ENCODE data around the gene TRAF2. TPM values are rescaled to one million over a fixed set of nuclear protein-coding genes. Genes with fewer than 3 reads are reported as not detected.

TRAF2 gene
- total and polyA plus RNA-seq, 2 of the 13 experiments (the other 11 are each of a cell fraction or from before 2014, with no cell fraction given) = 12.4 to 13.6 TPM

GRCh38 chr9:136839229-136840139 is 46.8 kb upstream of the TRAF2 start:
- Histone ChIP-seq H3K27me3 (ENCODE audit: control insufficient read depth in 1 of 2, insufficient read depth in 2 of 2, low read length in 2 of 2) (no peaks in the 10 kb centered on the region), H3K4me3 (replicated peaks in 1 of 3; ENCODE audit: insufficient read depth in 1 of 3, low read depth in 2 of 3, low read length in 3 of 3) (no peak overlapping the region), H3K9ac (ENCODE audit: insufficient read depth, low read depth, low read length) (no peak overlapping the region), H3K79me2 (ENCODE audit: insufficient read depth, low read length) (no peaks in the 10 kb centered on the region), H2AFZ (ENCODE audit: low read length) (no peak overlapping the region), H3K4me1 (ENCODE audit: insufficient read depth, low read length) (peaks cover 41% of the 10 kb centered on the region), H3K9me3 (ENCODE audit: low read length) (no peaks in the 10 kb centered on the region), H3K4me2 (ENCODE audit: low read depth, low read length) (no peak overlapping the region), H4K20me1 (ENCODE audit: insufficient read depth, low read length) (no peaks in the 10 kb centered on the region), H3K36me3 (replicated peaks in 1 of 2; ENCODE audit: control insufficient read depth in 1 of 2, insufficient read depth in 2 of 2, low read length in 2 of 2) (peaks cover 10 to 11% of the 10 kb centered on the region in 2 experiments; a peak in 3 of 5 replicates), H3K27ac (ENCODE audit: extremely low read length, insufficient read depth, low read length) (peak overlapping the region; percentile 62)
- POLR2A ChIA-PET = interaction anchor here (1.5 kb wide), 1 partner anchor 47 kb away, joined by 3 read pairs; the partner anchor contains the start of gene TRAF2
- TF ChIP-seq ZNF552 (CRISPR knock-in tag; IDR thresholded peaks at IDR 0.05; ENCODE audit: borderline replicate concordance) = no peak
- TF ChIP-seq, protein P1, sequence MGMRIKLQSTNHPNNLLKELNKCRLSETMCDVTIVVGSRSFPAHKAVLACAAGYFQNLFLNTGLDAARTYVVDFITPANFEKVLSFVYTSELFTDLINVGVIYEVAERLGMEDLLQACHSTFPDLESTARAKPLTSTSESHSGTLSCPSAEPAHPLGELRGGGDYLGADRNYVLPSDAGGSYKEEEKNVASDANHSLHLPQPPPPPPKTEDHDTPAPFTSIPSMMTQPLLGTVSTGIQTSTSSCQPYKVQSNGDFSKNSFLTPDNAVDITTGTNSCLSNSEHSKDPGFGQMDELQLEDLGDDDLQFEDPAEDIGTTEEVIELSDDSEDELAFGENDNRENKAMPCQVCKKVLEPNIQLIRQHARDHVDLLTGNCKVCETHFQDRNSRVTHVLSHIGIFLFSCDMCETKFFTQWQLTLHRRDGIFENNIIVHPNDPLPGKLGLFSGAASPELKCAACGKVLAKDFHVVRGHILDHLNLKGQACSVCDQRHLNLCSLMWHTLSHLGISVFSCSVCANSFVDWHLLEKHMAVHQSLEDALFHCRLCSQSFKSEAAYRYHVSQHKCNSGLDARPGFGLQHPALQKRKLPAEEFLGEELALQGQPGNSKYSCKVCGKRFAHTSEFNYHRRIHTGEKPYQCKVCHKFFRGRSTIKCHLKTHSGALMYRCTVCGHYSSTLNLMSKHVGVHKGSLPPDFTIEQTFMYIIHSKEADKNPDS (CRISPR knock-in tag; IDR thresholded peaks at IDR 0.05) = 0 out of 2 replicates have a peak, but pooled peaks have one; percentile 40
- 0 out of 2 replicates have a peak, but pooled peaks have one; percentile 38 for TF ChIP-seq ZNF768 (CRISPR knock-in tag; IDR thresholded peaks at IDR 0.05)
- TF ChIP-seq FOXO4 (CRISPR knock-in tag; conservative IDR thresholded peaks at IDR 0.05) = 0 out of 2 replicates have a peak, but pooled peaks have one; percentile 53
- TF ChIP-seq ZNF883 (CRISPR knock-in tag; IDR thresholded peaks at IDR 0.05; ENCODE audit: not compliant biosample characterization) = peak; percentile 42
- TF ChIP-seq AKAP8 (CRISPR knock-in tag; IDR thresholded peaks at IDR 0.05) = peak; percentile 19; the same call in 1 of the 2 replicates
- peak; percentile 13 for TF ChIP-seq AGO2 (optimal IDR thresholded peaks at IDR 0.05; ENCODE audit: low read depth, low read length)
- 0 out of 2 replicates have a peak, but pooled peaks have one; percentile 4 for TF ChIP-seq POLR2AphosphoS5 (IDR thresholded peaks at IDR 0.05; ENCODE audit: low read depth, low read length)
- peak; percentile 95 for TF ChIP-seq AGO1 (IDR thresholded peaks at IDR 0.05; ENCODE audit: low read depth, low read length, poor library complexity, severe bottlenecking)
- TF ChIP-seq GMEB2 (CRISPR knock-in tag; IDR thresholded peaks at IDR 0.05; ENCODE audit: low read depth) = no peak
- peak; percentile 77 for TF ChIP-seq RBM22 (optimal IDR thresholded peaks at IDR 0.05; ENCODE audit: low read length)
- no peak for TF ChIP-seq RFX5 (IDR thresholded peaks at IDR 0.05; ENCODE audit: low read depth, low read length)
- TF ChIP-seq NFKB2 (CRISPR knock-in tag; IDR thresholded peaks at IDR 0.05; ENCODE audit: borderline replicate concordance) = 0 out of 2 replicates have a peak, but pooled peaks have one; percentile 4
- no TSS peak for BruUV-seq (replicated peaks)
- no peak for DNase-seq (ENCODE audit: low spot score)
- CTCF ChIA-PET (ENCODE audit: low intra/inter-chr PET ratio, low total read pairs) = no interaction called here
- WGBS (ENCODE audit: low lambda C conversion rate) = 97% methylated on average over 26 of the region's 36 CpGs
- ATAC-seq = no peak
- in situ Hi-C loops (cut with HindIII; ENCODE audit: extremely low pct_ligation_motif_present, low pct_unique_long_range_greater_than_20kb) = loop anchor here (10.0 kb wide), 1 partner anchor 195 kb away; the partner anchor contains the start of gene FUT7
- FAIRE-seq = no peak
- intact Hi-C loops (cut with micrococcal nuclease; ENCODE audit: unreplicated experiment) = no loop called here
